ENCODE results near the gene CAB39.

DNA sequence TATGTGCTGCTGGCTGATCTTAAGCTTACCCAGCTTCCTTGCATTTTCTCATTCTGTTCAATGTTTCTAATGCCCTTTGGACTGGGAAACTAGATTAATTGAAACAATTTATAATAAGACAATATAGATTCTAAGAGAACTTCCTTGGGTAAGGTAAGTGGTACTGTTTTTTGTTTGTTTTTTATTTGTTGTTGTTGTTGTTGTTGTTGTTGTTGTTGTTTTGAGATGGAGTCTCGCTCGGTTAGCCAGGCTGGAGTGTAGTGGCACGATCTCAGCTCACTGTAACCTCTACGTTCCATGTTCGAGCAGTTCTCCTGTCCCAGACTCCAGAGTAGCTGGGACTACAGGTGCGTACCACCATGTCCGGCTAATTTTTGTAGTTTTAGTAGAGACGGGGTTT, 49.1 kb downstream of the CAB39 start:
- TF ChIP-seq SUZ12 (IDR thresholded peaks at IDR 0.05) (no peak), SP1 (IDR thresholded peaks at IDR 0.05) (no peak), NFRKB (IDR thresholded peaks at IDR 0.05) (no peak), BHLHE40 (IDR thresholded peaks at IDR 0.05; ENCODE audit: borderline replicate concordance) (no peak), TARDBP (IDR thresholded peaks at IDR 0.05) (no peak), FOXK2 (IDR thresholded peaks at IDR 0.05) (no peak), LEF1 (IDR thresholded peaks at IDR 0.05; ENCODE audit: borderline replicate concordance) (no peak), L3MBTL2 (conservative IDR thresholded peaks at IDR 0.05) (no peak), HDGF (IDR thresholded peaks at IDR 0.05; ENCODE audit: borderline replicate concordance) (no peak), FOXA1 (IDR thresholded peaks at IDR 0.05) (no peak), ELF4 (IDR thresholded peaks at IDR 0.05) (no peak)
- TF ChIP-seq, protein P1, sequence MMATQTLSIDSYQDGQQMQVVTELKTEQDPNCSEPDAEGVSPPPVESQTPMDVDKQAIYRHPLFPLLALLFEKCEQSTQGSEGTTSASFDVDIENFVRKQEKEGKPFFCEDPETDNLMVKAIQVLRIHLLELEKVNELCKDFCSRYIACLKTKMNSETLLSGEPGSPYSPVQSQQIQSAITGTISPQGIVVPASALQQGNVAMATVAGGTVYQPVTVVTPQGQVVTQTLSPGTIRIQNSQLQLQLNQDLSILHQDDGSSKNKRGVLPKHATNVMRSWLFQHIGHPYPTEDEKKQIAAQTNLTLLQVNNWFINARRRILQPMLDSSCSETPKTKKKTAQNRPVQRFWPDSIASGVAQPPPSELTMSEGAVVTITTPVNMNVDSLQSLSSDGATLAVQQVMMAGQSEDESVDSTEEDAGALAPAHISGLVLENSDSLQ (IDR thresholded peaks at IDR 0.05), result no peak
